NOMO-1 treated with DMSO at 0.1 percent for 48 hours (cell line): ENCODE measurements around the gene ZNF43.
"Not testable (repeated sequence)": the region's sequence is repeated elsewhere in the genome, so short reads cannot be mapped to it uniquely, and the experiment has no call there.

Experiments
- DNase-seq: peaks from one replicate; lab custom pipeline; 2025; ENCODE audit not compliant: unreplicated experiment; lab: John Stamatoyannopoulos, UW

Gene ZNF43

DNA sequence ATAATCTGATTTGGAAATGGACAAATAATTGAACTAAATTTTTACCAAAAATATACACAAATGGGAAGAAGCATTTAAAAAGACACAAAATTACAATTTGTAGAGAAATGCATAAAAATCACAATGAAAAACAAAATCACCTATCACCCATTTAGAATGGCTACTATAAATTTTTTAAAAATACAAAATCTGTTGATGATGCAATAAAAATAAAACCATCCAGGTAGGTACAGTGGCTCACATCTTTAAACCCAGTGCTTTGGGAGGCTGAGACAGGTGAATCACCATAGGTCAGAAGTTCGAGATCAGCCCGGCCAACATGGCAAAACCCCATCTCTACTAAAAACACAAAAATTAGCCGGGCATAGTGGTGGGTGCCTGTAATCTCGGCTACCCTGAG, 23.5 kb downstream of the ZNF43 start:
- DNase-seq, result no peak

DNA sequence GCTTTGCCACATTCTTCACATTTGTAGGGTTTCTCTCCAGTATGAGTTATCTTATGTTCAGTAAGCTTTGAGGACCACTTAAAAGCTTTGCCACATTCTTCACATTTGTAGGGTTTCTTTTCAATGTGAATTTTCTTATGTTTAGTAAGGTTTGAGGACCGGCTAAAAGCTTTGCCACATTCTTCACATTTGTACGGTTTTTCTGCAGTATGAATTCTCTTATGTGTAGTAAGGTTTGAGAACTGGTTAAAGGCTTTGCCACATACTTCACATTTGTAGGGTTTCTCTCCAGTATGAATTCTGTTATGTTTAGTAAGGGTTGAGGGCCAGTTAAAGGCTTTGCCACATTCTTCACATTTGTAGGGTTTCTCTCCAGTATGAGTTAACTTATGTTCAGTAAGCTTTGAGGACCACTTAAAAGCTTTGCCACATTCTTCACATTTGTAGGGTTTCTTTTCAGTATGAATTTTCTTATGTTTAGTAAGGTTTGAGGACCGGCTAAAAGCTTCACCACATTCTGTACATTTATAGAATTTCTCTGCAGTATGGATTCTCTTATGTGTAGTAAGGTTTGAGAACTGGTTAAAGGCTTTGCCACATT, 27.5 kb downstream of the ZNF43 start:
- DNase-seq, result not testable (repeated sequence)

DNA sequence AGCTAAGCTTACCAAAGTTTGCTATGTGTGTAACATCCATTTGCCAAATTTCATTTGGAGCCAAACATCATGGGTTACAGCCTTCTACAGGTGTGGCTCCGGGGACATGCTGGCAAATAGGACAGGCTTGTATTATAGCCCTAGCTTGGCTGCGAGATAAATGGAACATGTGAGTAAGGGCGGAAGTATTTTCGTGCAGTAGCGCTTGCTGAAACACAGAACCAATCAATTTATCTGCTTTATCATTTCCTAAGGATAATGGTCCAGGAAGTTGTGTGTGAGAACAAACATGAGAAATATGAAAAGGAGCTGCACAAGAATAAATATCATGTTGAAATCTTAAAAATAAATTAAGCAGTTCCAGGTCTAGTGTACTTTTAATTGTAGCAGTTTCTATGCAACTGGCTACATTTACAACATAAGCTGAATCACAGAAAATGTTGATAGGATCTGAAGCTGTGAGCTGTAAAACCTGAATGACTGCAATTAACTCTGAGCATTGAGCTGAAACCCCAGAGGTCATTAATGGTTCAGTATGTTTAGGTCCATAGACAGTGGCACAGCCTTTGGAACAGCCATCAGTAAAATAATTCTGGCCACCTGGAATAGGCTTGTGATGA, 46.4 kb downstream of the ZNF43 start:
- DNase-seq, result no peak

DNA sequence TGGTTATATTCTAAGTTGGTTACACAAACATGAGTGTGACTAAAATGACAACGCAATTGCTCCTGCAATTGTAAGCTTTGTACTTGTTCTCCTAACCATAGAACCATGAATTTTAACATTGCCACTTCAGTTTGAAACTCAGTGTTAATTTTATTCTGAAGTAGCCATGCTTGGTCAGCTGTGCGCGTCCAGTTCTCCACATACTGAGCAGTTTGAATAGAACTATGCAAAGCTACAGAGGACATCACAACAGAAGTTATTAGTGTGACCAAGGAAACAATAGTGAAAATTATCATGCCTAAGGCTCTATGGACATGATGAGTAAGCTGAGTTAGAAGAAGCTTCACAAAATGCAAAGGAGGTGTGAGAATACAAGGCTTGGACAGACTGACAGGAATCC, 49.0 kb downstream of the ZNF43 start:
- DNase-seq, result no peak

- DNase-seq, result not testable (repeated sequence)
These were observed 60.2 kb downstream of the ZNF43 start for GRCh38 chr19:21775792-21776191.

DNA sequence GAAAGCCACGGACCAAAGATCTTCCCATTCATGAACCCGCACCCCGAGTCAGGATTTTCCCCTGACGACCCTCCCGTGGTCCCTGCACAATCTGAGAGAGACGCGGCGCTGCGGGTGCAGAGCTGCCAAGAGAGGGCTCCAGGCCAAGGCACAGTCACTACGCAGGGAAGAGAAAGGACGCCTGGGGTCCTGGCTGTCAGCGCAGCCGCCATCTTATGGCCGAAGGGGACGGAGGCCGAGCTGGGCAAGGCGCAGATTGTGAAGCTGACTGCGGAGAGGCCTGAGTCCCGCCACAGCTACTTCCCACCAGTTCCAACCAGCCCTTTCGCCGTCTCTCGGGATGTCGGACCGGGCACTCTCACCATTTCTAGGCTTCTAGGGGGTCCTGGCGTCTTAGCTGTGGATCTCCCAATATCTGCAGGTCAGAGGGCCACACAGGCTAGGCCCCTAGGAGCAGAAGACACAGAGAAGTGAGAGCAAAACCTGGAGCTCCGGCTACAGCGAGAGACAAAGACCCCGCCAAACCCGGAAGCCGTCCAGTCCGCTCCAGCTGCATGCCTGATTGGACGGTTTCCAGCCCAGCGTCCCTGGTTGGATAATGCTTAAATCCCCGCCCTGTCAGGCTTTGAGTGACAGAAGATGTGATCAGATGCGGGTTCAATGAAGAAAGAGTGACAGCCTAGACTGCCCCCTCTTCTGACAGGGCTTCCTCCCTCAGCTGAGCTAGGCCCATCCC, 68.7 kb downstream of the ZNF43 start, which contains the start of gene ZNF100:
Gene ZNF100, minus strand, starts transcription at position 515 of the 736 bp plus-strand sequence. Its CDS starts 150 bp downstream, at position 365.
- peak; percentile 90 for DNase-seq

- not testable (repeated sequence) for DNase-seq
These were observed 69.3 kb downstream of the ZNF43 start for GRCh38 chr19:21766705-21767064.

DNA sequence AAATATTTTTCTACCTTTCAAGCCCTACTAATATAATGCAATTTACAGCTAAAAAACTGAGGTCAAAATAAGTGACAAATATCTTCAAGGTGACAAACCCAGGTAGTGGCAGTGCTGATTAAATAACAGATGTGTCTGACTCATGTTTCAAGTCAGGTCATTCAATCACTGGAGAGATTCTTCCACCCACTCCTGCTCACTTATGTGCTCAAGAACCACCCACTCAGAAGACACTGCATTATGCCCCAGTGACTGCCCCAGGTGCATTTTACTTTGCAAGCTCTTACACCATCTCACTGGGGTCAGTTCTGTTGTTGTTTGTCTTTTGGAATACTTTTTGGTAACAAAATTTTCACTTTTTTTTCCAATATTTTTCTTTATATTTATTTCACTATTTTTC, 70.8 kb downstream of the ZNF43 start:
- DNase-seq, result no peak

DNA sequence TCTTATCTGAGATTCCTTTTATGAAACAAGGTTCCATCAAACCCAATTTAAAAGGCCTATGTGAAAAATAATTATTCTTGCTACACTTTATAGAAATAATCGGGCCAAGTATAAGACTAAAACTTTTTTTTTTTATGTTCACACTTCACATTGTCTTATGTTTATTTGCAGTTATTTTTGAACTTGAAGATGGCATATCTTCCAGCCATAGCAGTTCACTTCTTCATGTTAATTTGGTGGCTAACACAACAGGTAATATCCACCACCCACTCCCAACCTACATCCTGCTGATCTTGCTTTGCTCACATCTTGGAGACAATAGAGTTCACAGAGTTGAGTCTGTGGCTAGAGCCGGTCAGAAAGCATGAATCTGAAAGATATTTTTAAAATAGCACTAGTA, 74.4 kb downstream of the ZNF43 start:
- not testable (repeated sequence) for DNase-seq

DNA sequence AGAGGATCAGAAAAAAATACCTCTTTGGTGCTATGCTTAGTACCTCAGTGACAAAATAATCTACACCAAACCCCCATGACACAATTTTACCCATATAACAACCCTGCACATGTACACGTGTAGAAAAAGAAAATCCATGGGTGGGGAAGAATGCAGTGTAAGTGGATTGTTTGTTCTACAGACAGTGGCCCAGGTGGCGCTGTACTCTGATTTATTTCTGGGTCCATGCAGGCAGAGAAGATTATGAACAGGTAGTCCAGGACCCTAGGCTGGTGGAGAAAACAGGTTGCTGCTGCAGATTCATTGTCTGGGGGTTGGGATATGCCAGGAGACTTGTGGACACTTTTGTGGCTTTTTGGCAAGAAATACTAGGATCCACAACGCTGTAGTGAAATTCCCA, 77.7 kb downstream of the ZNF43 start:
- no peak for DNase-seq

- not testable (repeated sequence) for DNase-seq
These were observed 80.4 kb downstream of the ZNF43 start for GRCh38 chr19:21755555-21755954.
